Measurements from ENCODE around the gene HUNK. TPM values are rescaled to one million over a fixed set of nuclear protein-coding genes. Genes with fewer than 3 reads are reported as not detected.

HUNK gene
- total RNA-seq, 1 donor from 2014 or later, result 0.77 TPM

DNA sequence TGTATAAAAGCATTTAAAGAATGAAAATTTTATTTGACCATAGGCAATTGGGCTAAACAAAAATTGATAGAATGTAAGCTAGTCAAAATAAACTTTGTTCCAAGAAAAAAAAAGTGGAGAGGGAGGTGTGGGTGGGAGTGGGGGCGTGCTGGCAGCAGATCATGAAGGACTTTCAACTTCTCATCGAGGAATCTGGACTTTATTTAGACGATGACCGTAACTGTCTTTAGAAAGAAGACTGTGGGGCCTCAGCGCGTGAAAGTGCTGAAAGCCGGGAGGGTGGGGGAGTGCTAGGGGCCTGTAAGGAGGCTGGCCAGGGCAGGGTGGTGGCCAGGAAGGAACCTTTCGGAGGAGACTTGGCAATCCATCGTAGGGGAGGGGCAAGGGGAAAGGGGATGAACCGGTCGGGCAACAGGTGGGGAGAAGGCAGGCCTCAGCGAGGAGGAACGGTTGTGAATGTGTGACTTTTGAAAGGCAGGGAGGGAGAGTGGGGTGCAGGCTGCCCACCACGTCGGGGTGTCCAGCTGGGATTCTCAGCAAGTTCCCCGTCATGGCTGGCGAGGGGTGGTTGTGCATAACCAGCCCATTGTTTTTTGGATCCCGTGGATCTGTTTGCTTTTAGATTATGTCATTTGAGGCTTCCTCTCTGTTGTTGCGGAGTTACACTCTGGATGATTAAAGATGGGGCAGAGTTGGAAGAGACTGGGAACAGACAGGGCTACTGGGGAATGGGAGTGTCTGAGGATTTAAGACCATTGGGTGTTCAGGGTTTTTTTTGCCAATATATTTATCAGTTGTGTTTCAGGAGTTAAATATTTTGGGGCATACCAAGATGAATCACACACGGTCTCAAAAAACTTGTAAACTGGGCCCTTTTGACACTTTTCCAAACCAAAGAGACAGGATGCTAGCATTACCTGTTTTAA is 35.5 kb downstream of the HUNK start:
- no peak overlapping the region for H3K4me3 ChIP-seq (ENCODE audit: insufficient read depth, low read depth, low read length)
- peak; percentile 44 for DNase-seq (ENCODE audit: low read depth)

DNA sequence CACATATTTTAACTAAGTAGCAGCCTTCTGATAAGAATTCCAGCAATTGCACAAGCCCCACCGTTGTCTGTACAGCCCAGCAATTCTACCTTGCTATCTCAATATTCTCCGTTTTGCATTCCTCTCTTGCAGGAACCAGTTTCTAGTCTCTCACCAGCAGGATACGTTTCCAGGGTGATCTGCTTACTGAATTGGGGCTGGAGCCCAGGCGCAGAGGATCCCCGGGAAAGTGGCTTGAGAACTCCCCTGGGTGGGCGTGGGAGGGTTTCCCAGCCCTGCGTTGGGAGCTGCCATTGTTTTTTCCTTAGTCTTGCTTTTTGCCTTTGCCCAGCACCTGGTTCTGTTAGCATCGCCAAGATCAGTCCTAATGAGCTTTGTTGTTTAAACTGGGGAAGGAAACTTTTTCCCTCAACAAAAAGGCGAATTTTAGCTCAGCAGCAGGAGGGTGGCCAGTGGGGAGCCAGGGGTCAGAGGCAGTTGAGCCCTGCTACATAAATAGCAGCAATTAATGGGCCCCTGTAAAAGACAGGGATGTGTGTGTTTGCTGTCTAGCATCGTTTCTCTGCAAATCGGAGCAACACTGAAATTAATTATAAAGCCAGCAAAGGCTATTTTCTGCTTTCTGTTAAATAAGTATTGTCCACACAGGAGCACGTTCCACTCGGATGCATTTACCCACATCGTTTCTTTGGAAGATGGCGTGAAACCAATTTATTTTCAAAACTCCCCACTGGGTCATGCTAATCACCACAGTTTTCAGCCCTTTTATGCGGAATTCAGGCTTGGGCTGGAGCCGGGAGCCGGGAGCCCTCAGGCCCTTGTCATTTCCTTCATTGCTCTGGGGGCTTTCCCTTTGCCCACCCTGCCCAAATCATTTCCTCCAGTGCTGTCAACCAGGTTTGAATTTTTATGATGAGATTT is 36.6 kb downstream of the HUNK start:
- H3K27ac ChIP-seq (ENCODE audit: low read depth, low read length), result no peak overlapping the region
- H3K4me2 ChIP-seq (ENCODE audit: low read length), result peak overlapping the region; percentile 17
- no peaks in the 10 kb centered on the region for H3K9me3 ChIP-seq (ENCODE audit: insufficient read depth, low read depth, low read length)
- Mint-ChIP-seq H3K36me3 (ENCODE audit: low read depth, unreplicated experiment) (no peaks in the 10 kb centered on the region), H3K27me3 (ENCODE audit: low read depth, unreplicated experiment) (peaks cover 3% of the 10 kb centered on the region), H3K4me1 (ENCODE audit: low read depth, unreplicated experiment) (peaks cover 11% of the 10 kb centered on the region), H3K4me3 (ENCODE audit: unreplicated experiment) (no peak overlapping the region), H3K9me3 (ENCODE audit: unreplicated experiment) (peaks cover 4% of the 10 kb centered on the region), H3K27ac (ENCODE audit: unreplicated experiment) (no peak overlapping the region)
- H3K27me3 ChIP-seq (ENCODE audit: insufficient read depth, low read length), result peaks cover 7% of the 10 kb centered on the region
- no peaks in the 10 kb centered on the region for H4K20me1 ChIP-seq (ENCODE audit: insufficient read depth, low read length)
- H3K36me3 ChIP-seq (ENCODE audit: insufficient read depth, low read length), result no peaks in the 10 kb centered on the region
- FAIRE-seq, result no peak
- DNase-seq (ENCODE audit: low read depth), result no peak
- TF ChIP-seq, protein P1, sequence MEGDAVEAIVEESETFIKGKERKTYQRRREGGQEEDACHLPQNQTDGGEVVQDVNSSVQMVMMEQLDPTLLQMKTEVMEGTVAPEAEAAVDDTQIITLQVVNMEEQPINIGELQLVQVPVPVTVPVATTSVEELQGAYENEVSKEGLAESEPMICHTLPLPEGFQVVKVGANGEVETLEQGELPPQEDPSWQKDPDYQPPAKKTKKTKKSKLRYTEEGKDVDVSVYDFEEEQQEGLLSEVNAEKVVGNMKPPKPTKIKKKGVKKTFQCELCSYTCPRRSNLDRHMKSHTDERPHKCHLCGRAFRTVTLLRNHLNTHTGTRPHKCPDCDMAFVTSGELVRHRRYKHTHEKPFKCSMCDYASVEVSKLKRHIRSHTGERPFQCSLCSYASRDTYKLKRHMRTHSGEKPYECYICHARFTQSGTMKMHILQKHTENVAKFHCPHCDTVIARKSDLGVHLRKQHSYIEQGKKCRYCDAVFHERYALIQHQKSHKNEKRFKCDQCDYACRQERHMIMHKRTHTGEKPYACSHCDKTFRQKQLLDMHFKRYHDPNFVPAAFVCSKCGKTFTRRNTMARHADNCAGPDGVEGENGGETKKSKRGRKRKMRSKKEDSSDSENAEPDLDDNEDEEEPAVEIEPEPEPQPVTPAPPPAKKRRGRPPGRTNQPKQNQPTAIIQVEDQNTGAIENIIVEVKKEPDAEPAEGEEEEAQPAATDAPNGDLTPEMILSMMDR (IDR thresholded peaks at IDR 0.05; ENCODE audit: insufficient read depth, low read depth, low read length), result no peak
- no peak for TF ChIP-seq EZH2 (IDR thresholded peaks at IDR 0.05; ENCODE audit: insufficient read depth, low read length)
- peaks cover 9% of the 10 kb centered on the region for H3K4me1 ChIP-seq (ENCODE audit: insufficient read depth, low read length)
- H2AFZ ChIP-seq (ENCODE audit: low read depth, low read length), result no peak overlapping the region
- no peak overlapping the region for H3K9ac ChIP-seq (ENCODE audit: low read length)
- H3K79me2 ChIP-seq (ENCODE audit: insufficient read depth, low read length), result no peaks in the 10 kb centered on the region
- no peak overlapping the region for H3K4me3 ChIP-seq (ENCODE audit: insufficient read depth, low read depth, low read length)

More for the DNA sequence above, 35.5 kb downstream of the HUNK start:
- peaks cover 3% of the 10 kb centered on the region for H3K27me3 Mint-ChIP-seq (ENCODE audit: low read depth, unreplicated experiment)
- H3K4me2 ChIP-seq (ENCODE audit: low read length), result peak overlapping the region; percentile 47
- H3K27ac ChIP-seq (ENCODE audit: low read depth, low read length), result no peak overlapping the region
- H3K27ac Mint-ChIP-seq (ENCODE audit: unreplicated experiment), result no peak overlapping the region
- no peak overlapping the region for H3K4me3 Mint-ChIP-seq (ENCODE audit: unreplicated experiment)
- no peaks in the 10 kb centered on the region for H4K20me1 ChIP-seq (ENCODE audit: insufficient read depth, low read length)
- no peak overlapping the region for H3K9ac ChIP-seq (ENCODE audit: low read length)
- H3K36me3 ChIP-seq (ENCODE audit: insufficient read depth, low read length), result no peaks in the 10 kb centered on the region
- H3K9me3 ChIP-seq (ENCODE audit: insufficient read depth, low read depth, low read length), result no peaks in the 10 kb centered on the region
- no peaks in the 10 kb centered on the region for H3K36me3 Mint-ChIP-seq (ENCODE audit: low read depth, unreplicated experiment)
- H3K9me3 Mint-ChIP-seq (ENCODE audit: unreplicated experiment), result peaks cover 4% of the 10 kb centered on the region
- H3K27me3 ChIP-seq (ENCODE audit: insufficient read depth, low read length), result peaks cover 7% of the 10 kb centered on the region
- FAIRE-seq, result no peak
- H2AFZ ChIP-seq (ENCODE audit: low read depth, low read length), result no peak overlapping the region
- no peaks in the 10 kb centered on the region for H3K79me2 ChIP-seq (ENCODE audit: insufficient read depth, low read length)
- H3K4me1 ChIP-seq (ENCODE audit: insufficient read depth, low read length), result peaks cover 9% of the 10 kb centered on the region
- peaks cover 11% of the 10 kb centered on the region for H3K4me1 Mint-ChIP-seq (ENCODE audit: low read depth, unreplicated experiment)
- TF ChIP-seq EZH2 (IDR thresholded peaks at IDR 0.05; ENCODE audit: insufficient read depth, low read length), result no peak
- TF ChIP-seq, protein P1 (IDR thresholded peaks at IDR 0.05; ENCODE audit: insufficient read depth, low read depth, low read length), result no peak

Measured in astrocyte (in vitro differentiated cells and primary cell).